ENCODE measurements around the gene TOMM5.
"Not testable (repeated sequence)": the region's sequence is repeated elsewhere in the genome, so short reads cannot be mapped to it uniquely, and the experiment has no call there.

Gene TOMM5

GRCh38 chr9:37602817-37603216 is 10.4 kb upstream of the TOMM5 start:
- Histone ChIP-seq H3K4me3 (IDR thresholded peaks at IDR 0.05; ENCODE audit: insufficient read depth, low read depth, low read length) (no peak overlapping the region), H3K27ac (no peak overlapping the region), H3K27me3 (ENCODE audit: insufficient read depth, low read depth) (no peaks in the 10 kb centered on the region), H3K36me3 (ENCODE audit: insufficient read depth) (no peaks in the 10 kb centered on the region), H3K4me1 (ENCODE audit: low read depth, poor library complexity, severe bottlenecking) (no peaks in the 10 kb centered on the region), H3K79me2 (ENCODE audit: insufficient read depth, low read depth) (no peaks in the 10 kb centered on the region), H3K4me2 (no peak overlapping the region), H2AFZ (ENCODE audit: low read depth) (no peak overlapping the region), H4K20me1 (ENCODE audit: insufficient read depth) (no peaks in the 10 kb centered on the region), H3K9ac (no peak overlapping the region)
- TF ChIP-seq CTCF (conservative IDR thresholded peaks at IDR 0.05; ENCODE audit: low read depth, low read length): no peak

- H4K20me1 ChIP-seq (ENCODE audit: insufficient read depth); H3K9ac ChIP-seq; H3K36me3 ChIP-seq (ENCODE audit: insufficient read depth); H3K79me2 ChIP-seq (ENCODE audit: insufficient read depth, low read depth); H3K27me3 ChIP-seq (ENCODE audit: insufficient read depth, low read depth); H3K4me2 ChIP-seq; H3K27ac ChIP-seq; H3K4me3 ChIP-seq (IDR thresholded peaks at IDR 0.05; ENCODE audit: insufficient read depth, low read depth, low read length); H2AFZ ChIP-seq (ENCODE audit: low read depth); H3K4me1 ChIP-seq (ENCODE audit: low read depth, poor library complexity, severe bottlenecking): not testable (repeated sequence)
Measured at GRCh38 chr9:37602061-37602460, 9.7 kb upstream of the TOMM5 start.

GRCh38 chr9:37596504-37596903 is 4.1 kb upstream of the TOMM5 start:
- Histone ChIP-seq H3K4me1 (ENCODE audit: low read depth, poor library complexity, severe bottlenecking) (peaks cover 8% of the 10 kb centered on the region), H3K27ac (no peak overlapping the region), H3K36me3 (ENCODE audit: insufficient read depth) (no peaks in the 10 kb centered on the region), H3K79me2 (ENCODE audit: insufficient read depth, low read depth) (peaks cover 9% of the 10 kb centered on the region), H3K9ac (no peak overlapping the region), H3K4me3 (IDR thresholded peaks at IDR 0.05; ENCODE audit: insufficient read depth, low read depth, low read length) (no peak overlapping the region), H4K20me1 (ENCODE audit: insufficient read depth) (no peaks in the 10 kb centered on the region), H2AFZ (ENCODE audit: low read depth) (no peak overlapping the region), H3K27me3 (ENCODE audit: insufficient read depth, low read depth) (no peaks in the 10 kb centered on the region), H3K4me2 (no peak overlapping the region)
- no peak for TF ChIP-seq CTCF (conservative IDR thresholded peaks at IDR 0.05; ENCODE audit: low read depth, low read length)

GRCh38 chr9:37593883-37594448 is 1.6 kb upstream of the TOMM5 start:
- H3K9ac ChIP-seq: no peak overlapping the region
- H3K4me2 ChIP-seq: peak overlapping the region; percentile 44
- no peak for TF ChIP-seq CTCF (conservative IDR thresholded peaks at IDR 0.05; ENCODE audit: low read depth, low read length)
- peak overlapping the region; percentile 50 for H2AFZ ChIP-seq (ENCODE audit: low read depth)
- H3K36me3 ChIP-seq (ENCODE audit: insufficient read depth): no peaks in the 10 kb centered on the region
- no peaks in the 10 kb centered on the region for H3K27me3 ChIP-seq (ENCODE audit: insufficient read depth, low read depth)
- no peak overlapping the region for H3K27ac ChIP-seq
- H3K4me3 ChIP-seq (IDR thresholded peaks at IDR 0.05; ENCODE audit: insufficient read depth, low read depth, low read length): no peak overlapping the region
- H3K79me2 ChIP-seq (ENCODE audit: insufficient read depth, low read depth): peaks cover 34% of the 10 kb centered on the region
- peaks cover 32% of the 10 kb centered on the region for H3K4me1 ChIP-seq (ENCODE audit: low read depth, poor library complexity, severe bottlenecking)
- H4K20me1 ChIP-seq (ENCODE audit: insufficient read depth): peaks cover 9% of the 10 kb centered on the region; the same call in 1 of the 2 replicates

- H3K27me3 ChIP-seq (ENCODE audit: insufficient read depth, low read depth): no peaks in the 10 kb centered on the region
- H3K36me3 ChIP-seq (ENCODE audit: insufficient read depth): peaks cover 19% of the 10 kb centered on the region; the same call in 1 of the 2 replicates
- H3K27ac ChIP-seq: no peak overlapping the region
- H3K4me1 ChIP-seq (ENCODE audit: low read depth, poor library complexity, severe bottlenecking): peaks cover 78% of the 10 kb centered on the region
- TF ChIP-seq CTCF (conservative IDR thresholded peaks at IDR 0.05; ENCODE audit: low read depth, low read length): no peak
- H3K4me2 ChIP-seq: no peak overlapping the region
- no peak overlapping the region for H3K9ac ChIP-seq
- H3K79me2 ChIP-seq (ENCODE audit: insufficient read depth, low read depth): peaks cover 85% of the 10 kb centered on the region
- H2AFZ ChIP-seq (ENCODE audit: low read depth): no peak overlapping the region
- peaks cover 23% of the 10 kb centered on the region for H4K20me1 ChIP-seq (ENCODE audit: insufficient read depth)
- no peak overlapping the region for H3K4me3 ChIP-seq (IDR thresholded peaks at IDR 0.05; ENCODE audit: insufficient read depth, low read depth, low read length)
Measured at GRCh38 chr9:37587521-37587920, 4.9 kb downstream of the TOMM5 start.
